KMS-11 (cell line): ENCODE measurements around the gene CDK5RAP2.
"Not testable (repeated sequence)": the region's sequence is repeated elsewhere in the genome, so short reads cannot be mapped to it uniquely, and the experiment has no call there.

Source experiments
- H2AFZ ChIP-seq: fragments of 200-600 bp; sonication (generic); 2 replicates; pipeline ENCODE4 v1.6.1; 2016; ENCODE audit warnings: antibody characterized with exemption, mixed run types, low read depth
- H3K27ac ChIP-seq: fragments of 200-600 bp; sonication (generic); 2 replicates; pipeline ENCODE4 v1.6.1; 2016; ENCODE audit warnings: mild to moderate bottlenecking, mixed run types
- H3K27me3 ChIP-seq: fragments of 200-600 bp; sonication (generic); 2 replicates; pipeline ENCODE4 v1.6.1; 2017; ENCODE audit warnings: mild to moderate bottlenecking, low read depth, mixed run types, moderate library complexity; ENCODE audit not compliant: insufficient read depth
- H3K36me3 ChIP-seq: fragments of 200-600 bp; sonication (generic); 2 replicates; pipeline ENCODE4 v1.6.1; 2017; ENCODE audit warnings: mild to moderate bottlenecking, mixed run types; ENCODE audit not compliant: insufficient read depth
- H3K4me1 ChIP-seq: fragments of 200-600 bp; sonication (generic); 2 replicates; pipeline ENCODE4 v1.6.1; 2016; ENCODE audit warnings: mild to moderate bottlenecking, low read depth, mixed run types; ENCODE audit not compliant: poor library complexity, severe bottlenecking
- H3K4me2 ChIP-seq: fragments of 200-600 bp; sonication (generic); 2 replicates; pipeline ENCODE4 v1.7.0; 2016; ENCODE audit warnings: mild to moderate bottlenecking, mixed run types
- H3K4me3 ChIP-seq: fragments of 200-600 bp; sonication (generic); IDR thresholded peaks from 2 replicates; pipeline ENCODE4 v1.6.1; 2017; ENCODE audit warnings: low read depth, low read length, mixed read lengths; ENCODE audit not compliant: insufficient read depth
- H3K79me2 ChIP-seq: fragments of 200-600 bp; sonication (generic); 2 replicates; pipeline ENCODE4 v1.6.1; 2016; ENCODE audit warnings: low read depth, mixed run types; ENCODE audit not compliant: insufficient read depth
- H3K9ac ChIP-seq: fragments of 200-600 bp; sonication (generic); 2 replicates; pipeline ENCODE4 v1.6.1; 2016; ENCODE audit warnings: mild to moderate bottlenecking, mixed run types
- H4K20me1 ChIP-seq: fragments of 200-600 bp; sonication (generic); 2 replicates; pipeline ENCODE4 v1.6.1; 2016; ENCODE audit warnings: mild to moderate bottlenecking, mixed run types; ENCODE audit not compliant: insufficient read depth
- CTCF ChIP-seq: fragments of 200-600 bp; sonication (generic); conservative IDR thresholded peaks from 2 replicates; pipeline ENCODE4 v1.6.1; 2017; ENCODE audit warnings: low read depth, mild to moderate bottlenecking, antibody characterized with exemption, low read length, moderate library complexity, mixed read lengths

The CDK5RAP2 gene

GRCh38 chr9:120532891-120533290 lies 47.1 kb downstream of the CDK5RAP2 start:
- Histone ChIP-seq H3K79me2 (no peaks in the 10 kb centered on the region), H3K4me2 (no peak overlapping the region), H3K9ac (no peak overlapping the region), H4K20me1 (no peaks in the 10 kb centered on the region), H3K36me3 (peaks cover 9% of the 10 kb centered on the region; the same call in 1 of the 2 replicates), H3K4me3 (no peak overlapping the region), H3K4me1 (no peaks in the 10 kb centered on the region), H2AFZ (no peak overlapping the region), H3K27me3 (no peaks in the 10 kb centered on the region), H3K27ac (no peak overlapping the region)
- TF ChIP-seq CTCF, result no peak

GRCh38 chr9:120532475-120532874 lies 47.5 kb downstream of the CDK5RAP2 start:
- Histone ChIP-seq H3K27ac (no peak overlapping the region), H3K4me2 (no peak overlapping the region), H3K9ac (no peak overlapping the region), H3K79me2 (no peaks in the 10 kb centered on the region), H4K20me1 (no peaks in the 10 kb centered on the region), H2AFZ (no peak overlapping the region), H3K27me3 (no peaks in the 10 kb centered on the region), H3K4me3 (no peak overlapping the region), H3K4me1 (no peaks in the 10 kb centered on the region), H3K36me3 (peaks cover 13% of the 10 kb centered on the region; the same call in 1 of the 2 replicates)
- TF ChIP-seq CTCF, result no peak

GRCh38 chr9:120531683-120532300 lies 48.2 kb downstream of the CDK5RAP2 start:
- H2AFZ ChIP-seq, result no peak overlapping the region
- no peaks in the 10 kb centered on the region for H3K27me3 ChIP-seq
- no peak overlapping the region for H3K27ac ChIP-seq
- no peaks in the 10 kb centered on the region for H3K4me1 ChIP-seq
- H3K36me3 ChIP-seq, result peaks cover 14% of the 10 kb centered on the region; the same call in 1 of the 2 replicates
- H4K20me1 ChIP-seq, result no peaks in the 10 kb centered on the region
- peak; percentile 71 for TF ChIP-seq CTCF
- H3K79me2 ChIP-seq, result no peaks in the 10 kb centered on the region
- no peak overlapping the region for H3K4me3 ChIP-seq
- no peak overlapping the region for H3K4me2 ChIP-seq
- no peak overlapping the region for H3K9ac ChIP-seq

GRCh38 chr9:120530220-120530832 lies 49.6 kb downstream of the CDK5RAP2 start:
- H4K20me1 ChIP-seq, H3K79me2 ChIP-seq, H3K9ac ChIP-seq, H3K27ac ChIP-seq, H3K4me3 ChIP-seq, H2AFZ ChIP-seq, H3K4me1 ChIP-seq, H3K4me2 ChIP-seq, H3K27me3 ChIP-seq: not testable (repeated sequence)
- peaks cover 23% of the 10 kb centered on the region; the same call in 1 of the 2 replicates for H3K36me3 ChIP-seq

- Histone ChIP-seq H3K4me2 (no peak overlapping the region), H3K9ac (no peak overlapping the region), H3K4me3 (no peak overlapping the region), H4K20me1 (no peaks in the 10 kb centered on the region), H3K79me2 (no peaks in the 10 kb centered on the region), H3K27me3 (no peaks in the 10 kb centered on the region), H3K4me1 (no peaks in the 10 kb centered on the region), H3K27ac (no peak overlapping the region), H2AFZ (no peak overlapping the region), H3K36me3 (peaks cover 20% of the 10 kb centered on the region; the same call in 1 of the 2 replicates)
- no peak for TF ChIP-seq CTCF
These were observed 51.1 kb downstream of the CDK5RAP2 start for GRCh38 chr9:120528829-120529228.
